A549 (cell line): ENCODE measurements around the gene TIPARP. TPM values are rescaled to one million over a fixed set of nuclear protein-coding genes. Genes with fewer than 3 reads are reported as not detected.
A peak's percentile ranks its signal among the peaks of the same experiment; 100 is the strongest.

Source experiments
- ATAC-seq, 2 experiments: fragments of 200-7000 bp in 1 of 2; fragments of >200 bp in 1 of 2; cut with Nextera tagmentation in 1 of 2; cut with Tn5 transposase in 1 of 2; 3 replicates each; pipeline versions ENCODE4 v1.8.0 to v1.9.1; 2018 to 2020; ENCODE audit warnings: mild to moderate bottlenecking in 1 of 2, moderate library complexity in 1 of 2
- CTCF ChIA-PET: fragments of 300-600 bp; sonication (Branson Sonifier 250); formaldehyde crosslinking; extraction: SDS; loops from one replicate; lab custom pipeline; 2021; ENCODE audit warnings: antibody characterized with exemption, inconsistent platforms; lab: Yijun Ruan, JAX
- POLR2A ChIA-PET: fragments of 350-600 bp; formaldehyde crosslinking; extraction: SDS; loops from one replicate; lab custom pipeline; 2021; ENCODE audit warnings: antibody characterized with exemption, inconsistent platforms; lab: Yijun Ruan, JAX
- DNase-seq, 2 experiments: peaks; one replicate each; pipeline versions ENCODE4 v3.0.0 to v3.0.0-alpha.2; 2011 to 2016; ENCODE audit warnings: low read depth in 1 of 2, low spot score in 1 of 2
- FAIRE-seq: peaks from 2 replicates; lab custom pipeline; 2011; peaks lifted over from hg19 to GRCh38; lab: Jason Lieb, UNC
- H3K27ac ChIP-seq, 2 experiments: fragments of >200 bp; sonication (Bioruptor Twin); formaldehyde crosslinking; 3 replicates each; pipeline ENCODE4 v1.5.1; 2016 to 2017
- H3K4me1 ChIP-seq: fragments of >200 bp; sonication (Bioruptor Twin); formaldehyde crosslinking; 3 replicates; pipeline ENCODE4 v1.6.1; 2016
- H3K4me2 ChIP-seq: fragments of >200 bp; sonication (Bioruptor Twin); formaldehyde crosslinking; 3 replicates; pipeline ENCODE4 v1.6.1; 2016
- H3K4me3 ChIP-seq: fragments of >200 bp; sonication (Bioruptor Twin); formaldehyde crosslinking; 3 replicates; pipeline ENCODE4 v1.5.1; 2016
- H3K9me3 ChIP-seq: fragments of >200 bp; sonication (Bioruptor Twin); formaldehyde crosslinking; 3 replicates; pipeline ENCODE4 v1.6.1; 2016
- CHD4 ChIP-seq: fragments of 200-600 bp; sonication (generic); IDR thresholded peaks from 2 replicates; pipeline ENCODE4 v1.6.1; 2016; ENCODE audit warnings: antibody characterized with exemption, mild to moderate bottlenecking, borderline replicate concordance
- EHF ChIP-seq: fragments of 250-450 bp; sonication (Bioruptor Pico); IDR thresholded peaks from 2 replicates; pipeline ENCODE4 v1.5.0; 2020; ENCODE audit warnings: mild to moderate bottlenecking
- EHMT2 ChIP-seq: fragments of 200-600 bp; sonication (generic); IDR thresholded peaks from 2 replicates; pipeline ENCODE4 v1.6.1; 2016; ENCODE audit warnings: antibody characterized with exemption, low read depth, mild to moderate bottlenecking, moderate library complexity
- EP300 ChIP-seq, 2 experiments: fragments of >200 bp; sonication (Bioruptor Twin); formaldehyde crosslinking; IDR thresholded peaks; 2 replicates in 1 of 2; 3 replicates in 1 of 2; pipeline ENCODE4 v1.6.1; 2016 to 2017
- ESRRA ChIP-seq: fragments of 150-350 bp; IDR thresholded peaks from 2 replicates; pipeline ENCODE4 v1.6.1; 2014; ENCODE audit warnings: mild to moderate bottlenecking, low read length, borderline replicate concordance
- HDAC2 ChIP-seq: fragments of 200-600 bp; sonication (generic); IDR thresholded peaks from 2 replicates; pipeline ENCODE4 v1.6.1; 2016
- HOXB13 ChIP-seq: fragments of 250-450 bp; sonication (Bioruptor Pico); IDR thresholded peaks from 2 replicates; pipeline ENCODE4 v1.5.0; 2020; ENCODE audit warnings: low read depth, mild to moderate bottlenecking, moderate library complexity
- JUN ChIP-seq, 2 experiments: fragments of >200 bp; sonication (Bioruptor Twin); formaldehyde crosslinking; IDR thresholded peaks; 2 replicates in 1 of 2; 3 replicates in 1 of 2; pipeline ENCODE4 v1.6.1; 2016 to 2017
- JUNB ChIP-seq: fragments of >200 bp; sonication (Bioruptor Twin); formaldehyde crosslinking; IDR thresholded peaks from 2 replicates; pipeline ENCODE4 v1.6.1; 2016
- KDM1A ChIP-seq: fragments of 200-600 bp; sonication (generic); IDR thresholded peaks from 2 replicates; pipeline ENCODE4 v1.6.1; 2016; ENCODE audit warnings: low read depth, mild to moderate bottlenecking
- MAFK ChIP-seq: fragments of 450-650 bp; IDR thresholded peaks from 2 replicates; pipeline ENCODE4 v1.6.1; 2014; ENCODE audit not compliant: partially characterized antibody
- NFE2L2 ChIP-seq: fragments of 150-350 bp; conservative IDR thresholded peaks from 2 replicates; pipeline ENCODE4 v1.6.1; 2014; ENCODE audit warnings: low read length
- NPAS2 ChIP-seq: fragments of 250-450 bp; sonication (Bioruptor Pico); IDR thresholded peaks from 2 replicates; pipeline ENCODE4 v1.8.0; 2022; ENCODE audit warnings: mild to moderate bottlenecking, moderate library complexity, borderline replicate concordance
- PHF8 ChIP-seq: fragments of 200-600 bp; sonication (generic); IDR thresholded peaks from 2 replicates; pipeline ENCODE4 v1.6.1; 2016; ENCODE audit warnings: low read depth, mild to moderate bottlenecking, antibody characterized with exemption, moderate library complexity, borderline replicate concordance
- POLR2A ChIP-seq: IDR thresholded peaks from 2 replicates; pipeline ENCODE4 v1.6.1; 2012; ENCODE audit warnings: mild to moderate bottlenecking, low read length
- POLR2AphosphoS2 ChIP-seq: conservative IDR thresholded peaks from 2 replicates; pipeline ENCODE4 v1.6.1; 2012; ENCODE audit warnings: low read length, improper control_type of control experiment, inconsistent platforms
- RAD21 ChIP-seq, 2 experiments: fragments of >200 bp in 1 of 2; sonication (Bioruptor Twin) in 1 of 2; formaldehyde crosslinking in 1 of 2; IDR thresholded peaks in 1 of 2; conservative IDR thresholded peaks in 1 of 2; 2 replicates in 1 of 2; 3 replicates in 1 of 2; pipeline ENCODE4 v1.6.1; 2012 to 2018; ENCODE audit warnings: inconsistent platforms in 1 of 2
- SMC3 ChIP-seq: fragments of >200 bp; sonication (Bioruptor Twin); formaldehyde crosslinking; IDR thresholded peaks from 3 replicates; pipeline ENCODE4 v1.6.1; 2018; ENCODE audit warnings: inconsistent platforms
- TFCP2L1 ChIP-seq: fragments of 250-450 bp; sonication (Bioruptor Pico); IDR thresholded peaks from 2 replicates; pipeline ENCODE4 v1.5.0; 2021; ENCODE audit warnings: mild to moderate bottlenecking
- TP53 ChIP-seq: fragments of 250-450 bp; sonication (Bioruptor Pico); IDR thresholded peaks from 2 replicates; pipeline ENCODE4 v1.5.0; 2021; ENCODE audit warnings: mild to moderate bottlenecking, moderate library complexity
- WGBS: methylation state at CpG from one replicate; pipeline ENCODE4 v1.1.6; 2017; ENCODE audit errors: missing lambda C conversion rate; 5-methylcytosine and 5-hydroxymethylcytosine counted together
- polyA plus RNA-seq, 4 experiments: library from polyadenylated mRNA; depleted of rRNA in 3 of 4; stranded (reverse); fragments of >200 nt; fragmentation: RNase III in 1 of 4; extraction: RNeasy Plus Mini Kit Qiagen cat#74134 plus additional on column Dnase treatment in 1 of 4; gene quantifications; 2 replicates in 3 of 4; 3 replicates in 1 of 4; pipeline ENCODE4 v1.2.3, GENCODE V29; 2011 to 2017
- TF ChIP-seq, protein P1 (sequence below): IDR thresholded peaks from 2 replicates; pipeline ENCODE4 v1.6.1; 2012
- TF ChIP-seq, protein P2 (sequence below): fragments of 250-450 bp; sonication (Bioruptor Pico); IDR thresholded peaks from 2 replicates; pipeline ENCODE4 v1.5.0; 2020; ENCODE audit warnings: low read depth, mild to moderate bottlenecking, moderate library complexity
- TF ChIP-seq, protein P3 (sequence below): fragments of 450-650 bp; IDR thresholded peaks from 2 replicates; pipeline ENCODE4 v1.6.1; 2014; ENCODE audit warnings: antibody characterized with exemption
- TF ChIP-seq, protein P4 (sequence below): fragments of >200 bp; sonication (Bioruptor Twin); formaldehyde crosslinking; IDR thresholded peaks from 3 replicates; pipeline ENCODE4 v1.5.1; 2016

Gene TIPARP
- polyA plus RNA-seq, 2 of the 4 experiments (the other 2 are of a cell fraction), result 11.8 to 16.5 TPM

DNA sequence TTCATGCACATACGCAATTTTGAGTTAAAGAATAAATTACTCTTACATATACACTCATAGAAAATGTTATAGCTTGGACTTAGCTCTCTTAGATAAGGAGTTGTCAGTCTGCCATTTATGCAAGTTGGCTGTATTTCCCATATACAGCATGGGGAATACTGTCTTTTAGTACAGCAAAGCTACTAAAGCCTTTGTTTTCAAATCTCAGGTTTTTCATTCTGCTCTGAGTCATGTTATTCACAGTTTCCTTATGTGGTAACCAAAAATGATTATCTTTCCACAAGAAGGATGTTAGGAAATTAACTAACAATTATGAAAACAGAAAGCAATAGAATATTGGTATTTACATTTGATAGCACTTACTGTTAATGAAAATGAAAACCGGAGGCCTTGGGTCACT lies 4.3 kb upstream of the TIPARP start:
- H3K4me1 ChIP-seq, result peaks cover 14% of the 10 kb centered on the region
- no peak overlapping the region for H3K27ac ChIP-seq
- CTCF ChIA-PET, result interaction anchor here (10.9 kb wide), 1 partner anchor 464 kb away, joined by 100 read pairs; no protein-coding TSS in a partner anchor
- DNase-seq (no peak), FAIRE-seq (no peak), ATAC-seq (no peak)
- TF ChIP-seq, protein P1, sequence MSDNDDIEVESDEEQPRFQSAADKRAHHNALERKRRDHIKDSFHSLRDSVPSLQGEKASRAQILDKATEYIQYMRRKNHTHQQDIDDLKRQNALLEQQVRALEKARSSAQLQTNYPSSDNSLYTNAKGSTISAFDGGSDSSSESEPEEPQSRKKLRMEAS, result no peak
- TF ChIP-seq, protein P2, sequence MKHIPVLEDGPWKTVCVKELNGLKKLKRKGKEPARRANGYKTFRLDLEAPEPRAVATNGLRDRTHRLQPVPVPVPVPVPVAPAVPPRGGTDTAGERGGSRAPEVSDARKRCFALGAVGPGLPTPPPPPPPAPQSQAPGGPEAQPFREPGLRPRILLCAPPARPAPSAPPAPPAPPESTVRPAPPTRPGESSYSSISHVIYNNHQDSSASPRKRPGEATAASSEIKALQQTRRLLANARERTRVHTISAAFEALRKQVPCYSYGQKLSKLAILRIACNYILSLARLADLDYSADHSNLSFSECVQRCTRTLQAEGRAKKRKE (CRISPR knock-in tag), result no peak
- no peak for TF ChIP-seq CHD4
- no peak for TF ChIP-seq SMC3
- TF ChIP-seq NPAS2, result no peak
- no peak for TF ChIP-seq POLR2AphosphoS2
- TF ChIP-seq JUNB, result no peak
- no peak overlapping the region for H3K4me3 ChIP-seq
- POLR2A ChIA-PET, result no interaction called here
- 82% methylated on average over 2 of the region's 2 CpGs for WGBS
- no peaks in the 10 kb centered on the region for H3K9me3 ChIP-seq
- no peak overlapping the region for H3K4me2 ChIP-seq

DNA sequence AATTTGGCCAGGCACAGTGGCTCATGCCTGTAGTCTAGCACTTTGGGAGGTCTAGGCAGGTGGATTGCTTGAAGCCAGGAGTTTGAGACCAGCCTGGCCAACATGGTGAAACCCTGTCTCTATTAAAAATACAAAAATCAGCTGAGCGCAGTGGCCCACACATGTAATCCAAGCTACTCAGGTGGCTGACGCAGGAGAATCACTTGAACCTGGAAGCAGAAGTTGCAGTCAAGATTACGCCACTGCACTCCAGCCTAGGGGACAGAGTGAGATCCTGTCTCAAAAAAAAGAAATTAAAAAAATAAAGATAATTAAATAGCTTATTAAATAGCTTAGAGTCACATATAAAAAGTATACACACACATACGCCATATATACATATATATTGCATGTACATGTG lies 3.7 kb upstream of the TIPARP start:
- Histone ChIP-seq H3K27ac (no peak overlapping the region), H3K9me3 (no peaks in the 10 kb centered on the region), H3K4me1 (peaks cover 12% of the 10 kb centered on the region), H3K4me3 (no peak overlapping the region), H3K4me2 (no peak overlapping the region)
- POLR2A ChIA-PET, result no interaction called here
- CTCF ChIA-PET, result interaction anchor here (0.7 to 10.9 kb wide), 4 partner anchors 113 to 463 kb away, joined by 3 to 100 read pairs (median 50); no protein-coding TSS in a partner anchor
- DNase-seq, result no peak
- TF ChIP-seq POLR2A (no peak), HDAC2 (no peak)
- ATAC-seq, result no peak
- no peak for FAIRE-seq
- WGBS, result 71% methylated on average over 4 of the region's 4 CpGs

DNA sequence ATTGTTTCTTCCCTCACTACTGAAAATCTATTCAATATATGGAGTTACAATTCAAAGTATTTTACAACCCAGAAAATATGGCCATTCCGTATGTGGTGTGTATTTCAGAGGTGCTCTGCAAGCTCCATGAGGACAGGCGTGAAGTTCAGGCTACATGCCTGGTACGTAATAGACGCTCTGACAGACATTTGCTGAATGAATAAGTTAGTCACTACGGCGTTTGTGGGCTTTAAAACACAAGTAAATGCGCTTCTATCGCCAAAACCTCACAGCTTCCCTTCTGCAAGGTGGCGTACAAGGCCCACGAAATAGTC lies 701 bp upstream of the TIPARP start:
- Histone ChIP-seq H3K4me2 (peak overlapping the region; percentile 88), H3K9me3 (no peaks in the 10 kb centered on the region), H3K27ac (peak overlapping the region; percentile 88 to 92), H3K4me3 (peak overlapping the region; percentile 90), H3K4me1 (peaks cover 27% of the 10 kb centered on the region)
- 7% methylated on average over 10 of the region's 10 CpGs for WGBS
- TF ChIP-seq PHF8 (no peak), ESRRA (no peak), HDAC2 (no peak), KDM1A (0 out of 2 replicates have a peak, but pooled peaks have one; percentile 52), HOXB13 (CRISPR knock-in tag) (no peak), MAFK (no peak), NFE2L2 (no peak), EHMT2 (no peak)
- TF ChIP-seq, protein P3, sequence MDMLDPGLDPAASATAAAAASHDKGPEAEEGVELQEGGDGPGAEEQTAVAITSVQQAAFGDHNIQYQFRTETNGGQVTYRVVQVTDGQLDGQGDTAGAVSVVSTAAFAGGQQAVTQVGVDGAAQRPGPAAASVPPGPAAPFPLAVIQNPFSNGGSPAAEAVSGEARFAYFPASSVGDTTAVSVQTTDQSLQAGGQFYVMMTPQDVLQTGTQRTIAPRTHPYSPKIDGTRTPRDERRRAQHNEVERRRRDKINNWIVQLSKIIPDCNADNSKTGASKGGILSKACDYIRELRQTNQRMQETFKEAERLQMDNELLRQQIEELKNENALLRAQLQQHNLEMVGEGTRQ, result peak; percentile 22; the same call in 1 of the 2 replicates
- POLR2A ChIA-PET, result interaction anchor here (0.5 to 4.0 kb wide), 12 partner anchors 9 to 457 kb away, joined by 3 to 39 read pairs (median 5); partner anchors contain the start of gene SSR3
- FAIRE-seq, result no peak
- peak in 1 of 2 experiments; percentile 16; a peak in 3 of 6 replicates for ATAC-seq
- CTCF ChIA-PET, result interaction anchor here (0.6 to 10.9 kb wide), 34 partner anchors 9 to 524 kb away, joined by 3 to 100 read pairs (median 4); partner anchors contain the start of gene SSR3
- no peak for DNase-seq

DNA sequence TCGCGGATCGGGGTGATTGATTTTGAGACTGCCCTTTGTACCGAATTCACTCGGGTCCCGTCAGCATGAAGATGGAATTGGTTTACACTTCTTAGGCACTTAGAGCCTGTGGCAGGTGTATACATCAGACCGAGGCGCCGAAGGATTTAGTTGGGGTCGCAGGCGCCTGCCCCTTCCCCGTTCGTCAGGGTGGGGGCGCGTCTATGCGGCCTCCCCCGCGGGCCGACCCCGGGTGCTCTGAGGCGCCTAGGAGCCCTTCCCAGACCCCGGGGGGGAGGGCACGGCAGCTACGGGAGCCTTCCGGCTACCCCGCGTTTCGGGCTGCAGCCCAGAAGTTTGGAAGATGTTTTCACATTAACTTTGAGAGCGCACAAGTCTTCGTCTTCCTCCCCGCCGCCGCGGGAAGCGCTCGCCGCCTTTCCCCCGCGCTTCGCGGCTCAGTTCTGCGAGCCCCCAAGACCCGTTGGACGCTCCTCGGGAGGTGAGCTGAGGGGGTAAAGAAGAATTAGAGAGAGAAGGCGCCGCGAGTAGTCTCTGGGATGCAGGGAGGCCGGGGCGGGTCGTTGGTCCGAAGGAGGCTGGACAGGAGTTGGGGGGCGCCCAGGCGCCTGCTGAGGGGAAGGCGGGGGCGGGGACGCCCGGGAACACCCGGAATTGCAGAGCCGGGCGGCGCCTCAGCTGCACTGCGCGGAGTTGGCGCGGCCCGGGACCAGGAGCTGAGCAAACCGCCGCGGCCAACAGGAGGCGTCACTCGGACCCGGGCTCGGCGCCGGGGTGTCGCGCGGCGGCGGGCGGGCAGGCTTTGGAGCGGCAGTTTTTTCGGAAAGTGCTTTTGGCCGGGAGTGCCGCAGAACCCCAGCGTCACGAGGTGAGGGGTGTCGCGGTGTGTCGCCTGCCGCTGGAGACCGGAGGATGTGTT lies 780 bp downstream of the TIPARP start:
- peak overlapping the region; percentile 90 for H3K4me3 ChIP-seq
- FAIRE-seq, result no peak
- 2% methylated on average over 60 of the region's 93 CpGs for WGBS
- H3K4me1 ChIP-seq, result peaks cover 36% of the 10 kb centered on the region
- ATAC-seq, result peak; percentile 44 to 67
- no peaks in the 10 kb centered on the region for H3K9me3 ChIP-seq
- peak; percentile 16 to 55 for DNase-seq
- CTCF ChIA-PET, result interaction anchor here (0.6 to 10.9 kb wide), 23 partner anchors 7 to 464 kb away, joined by 3 to 100 read pairs (median 4); partner anchors contain the start of gene SSR3
- POLR2A ChIA-PET, result interaction anchor here (0.8 to 4.0 kb wide), 15 partner anchors 7 to 485 kb away, joined by 3 to 39 read pairs (median 6); partner anchors contain the start of genes CCNL1 and SSR3
- peak overlapping the region; percentile 91 for H3K4me2 ChIP-seq
- H3K27ac ChIP-seq, result peak overlapping the region; percentile 88 to 92
- TF ChIP-seq JUN (IDR thresholded peaks at IDR 0.05) (peak in 1 of 2 experiments; percentile 49; a peak in 2 of 5 replicates), SMC3 (peak; percentile 15; the same call in 1 of the 3 replicates), EP300 (IDR thresholded peaks at IDR 0.05) (no peak), TFCP2L1 (CRISPR knock-in tag) (no peak; the same call in 1 of the 2 replicates), EHF (CRISPR knock-in tag) (no peak), RAD21 (conservative IDR thresholded peaks at IDR 0.05 in 1 of 2, IDR thresholded peaks at IDR 0.05 in 1 of 2) (peak in 1 of 2 experiments; percentile 36; a peak in 1 of 5 replicates), TP53 (CRISPR knock-in tag) (no peak)
- TF ChIP-seq, protein P4, sequence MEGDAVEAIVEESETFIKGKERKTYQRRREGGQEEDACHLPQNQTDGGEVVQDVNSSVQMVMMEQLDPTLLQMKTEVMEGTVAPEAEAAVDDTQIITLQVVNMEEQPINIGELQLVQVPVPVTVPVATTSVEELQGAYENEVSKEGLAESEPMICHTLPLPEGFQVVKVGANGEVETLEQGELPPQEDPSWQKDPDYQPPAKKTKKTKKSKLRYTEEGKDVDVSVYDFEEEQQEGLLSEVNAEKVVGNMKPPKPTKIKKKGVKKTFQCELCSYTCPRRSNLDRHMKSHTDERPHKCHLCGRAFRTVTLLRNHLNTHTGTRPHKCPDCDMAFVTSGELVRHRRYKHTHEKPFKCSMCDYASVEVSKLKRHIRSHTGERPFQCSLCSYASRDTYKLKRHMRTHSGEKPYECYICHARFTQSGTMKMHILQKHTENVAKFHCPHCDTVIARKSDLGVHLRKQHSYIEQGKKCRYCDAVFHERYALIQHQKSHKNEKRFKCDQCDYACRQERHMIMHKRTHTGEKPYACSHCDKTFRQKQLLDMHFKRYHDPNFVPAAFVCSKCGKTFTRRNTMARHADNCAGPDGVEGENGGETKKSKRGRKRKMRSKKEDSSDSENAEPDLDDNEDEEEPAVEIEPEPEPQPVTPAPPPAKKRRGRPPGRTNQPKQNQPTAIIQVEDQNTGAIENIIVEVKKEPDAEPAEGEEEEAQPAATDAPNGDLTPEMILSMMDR, result peak; percentile 43
- TF ChIP-seq, protein P2 (CRISPR knock-in tag), result no peak
